ENCODE measurements around the gene PPP1R3C. TPM values are rescaled to one million over a fixed set of nuclear protein-coding genes. Genes with fewer than 3 reads are reported as not detected.

The PPP1R3C gene
- total and polyA plus RNA-seq, 4 donors = 25.5 to 76.1 (median 31.0) TPM

DNA sequence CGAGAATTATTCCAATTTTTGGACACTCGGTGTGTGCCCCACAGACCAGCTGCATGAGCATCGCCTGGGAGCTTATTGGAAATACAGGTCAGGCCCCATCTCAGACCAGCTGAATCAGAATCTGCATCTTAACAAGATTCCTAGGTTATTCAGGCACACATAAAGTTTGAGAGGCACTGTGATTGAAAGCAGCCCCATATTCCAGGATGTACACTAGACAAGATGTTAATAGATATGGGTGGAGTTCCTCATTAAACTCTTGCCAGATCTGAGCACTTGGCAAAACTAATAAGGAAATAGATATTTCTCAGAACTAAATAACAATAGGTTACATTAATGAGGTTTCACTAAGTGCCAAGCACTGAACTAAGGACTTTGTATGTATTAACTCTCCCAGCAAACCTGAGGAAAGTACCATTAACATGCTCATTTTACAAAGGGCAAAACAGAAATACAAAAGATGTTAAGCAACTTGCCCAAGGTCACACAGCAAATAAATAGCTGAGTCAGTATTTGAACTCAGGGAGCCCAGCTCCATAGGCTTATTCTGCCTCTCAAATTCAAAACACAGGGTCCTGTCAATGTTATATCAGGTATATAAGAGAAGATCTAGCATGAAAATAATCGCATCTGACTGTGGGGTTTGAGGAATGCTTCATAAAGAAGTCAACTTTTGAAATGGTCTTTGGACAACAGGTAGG lies 29.9 kb downstream of the PPP1R3C start:
- H3K27ac ChIP-seq (ENCODE audit: low read depth in 1 of 2, low read length in 2 of 2) = no peak overlapping the region
- no peaks in the 10 kb centered on the region for H3K27me3 ChIP-seq (ENCODE audit: control insufficient read depth in 4 of 4, insufficient read depth in 4 of 4, low read length in 3 of 4)
- H3K4me1 ChIP-seq (ENCODE audit: control insufficient read depth in 4 of 4, insufficient read depth in 4 of 4, low read length in 3 of 4) = peaks cover 0 to 14% (median under 1%) of the 10 kb centered on the region in 4 donors
- no peak overlapping the region for H3K4me3 ChIP-seq (ENCODE audit: low read depth in 1 of 3, low read length in 3 of 3)
- no peak for DNase-seq (ENCODE audit: low spot score)
- 81% methylated on average over 4 of the region's 4 CpGs for WGBS
- no peaks in the 10 kb centered on the region for H3K36me3 ChIP-seq (ENCODE audit: control insufficient read depth in 4 of 4, insufficient read depth in 3 of 4, low read depth in 1 of 4, low read length in 3 of 4)
- no peaks in the 10 kb centered on the region for H3K9me3 ChIP-seq (ENCODE audit: control insufficient read depth in 4 of 4, low read length in 3 of 4)
- no peak overlapping the region for H3K9ac ChIP-seq (ENCODE audit: low read depth in 1 of 2, low read length in 2 of 2)
- TF ChIP-seq RAD21 (IDR thresholded peaks at IDR 0.05) = no peak
- TF ChIP-seq YY1 (IDR thresholded peaks at IDR 0.05) = no peak
- no peak for TF ChIP-seq FOXA2 (IDR thresholded peaks at IDR 0.05)
- TF ChIP-seq, protein P1, sequence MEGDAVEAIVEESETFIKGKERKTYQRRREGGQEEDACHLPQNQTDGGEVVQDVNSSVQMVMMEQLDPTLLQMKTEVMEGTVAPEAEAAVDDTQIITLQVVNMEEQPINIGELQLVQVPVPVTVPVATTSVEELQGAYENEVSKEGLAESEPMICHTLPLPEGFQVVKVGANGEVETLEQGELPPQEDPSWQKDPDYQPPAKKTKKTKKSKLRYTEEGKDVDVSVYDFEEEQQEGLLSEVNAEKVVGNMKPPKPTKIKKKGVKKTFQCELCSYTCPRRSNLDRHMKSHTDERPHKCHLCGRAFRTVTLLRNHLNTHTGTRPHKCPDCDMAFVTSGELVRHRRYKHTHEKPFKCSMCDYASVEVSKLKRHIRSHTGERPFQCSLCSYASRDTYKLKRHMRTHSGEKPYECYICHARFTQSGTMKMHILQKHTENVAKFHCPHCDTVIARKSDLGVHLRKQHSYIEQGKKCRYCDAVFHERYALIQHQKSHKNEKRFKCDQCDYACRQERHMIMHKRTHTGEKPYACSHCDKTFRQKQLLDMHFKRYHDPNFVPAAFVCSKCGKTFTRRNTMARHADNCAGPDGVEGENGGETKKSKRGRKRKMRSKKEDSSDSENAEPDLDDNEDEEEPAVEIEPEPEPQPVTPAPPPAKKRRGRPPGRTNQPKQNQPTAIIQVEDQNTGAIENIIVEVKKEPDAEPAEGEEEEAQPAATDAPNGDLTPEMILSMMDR (IDR thresholded peaks at IDR 0.05; ENCODE audit: low read depth, low read length, missing input control) = no peak
- TF ChIP-seq, protein P2, sequence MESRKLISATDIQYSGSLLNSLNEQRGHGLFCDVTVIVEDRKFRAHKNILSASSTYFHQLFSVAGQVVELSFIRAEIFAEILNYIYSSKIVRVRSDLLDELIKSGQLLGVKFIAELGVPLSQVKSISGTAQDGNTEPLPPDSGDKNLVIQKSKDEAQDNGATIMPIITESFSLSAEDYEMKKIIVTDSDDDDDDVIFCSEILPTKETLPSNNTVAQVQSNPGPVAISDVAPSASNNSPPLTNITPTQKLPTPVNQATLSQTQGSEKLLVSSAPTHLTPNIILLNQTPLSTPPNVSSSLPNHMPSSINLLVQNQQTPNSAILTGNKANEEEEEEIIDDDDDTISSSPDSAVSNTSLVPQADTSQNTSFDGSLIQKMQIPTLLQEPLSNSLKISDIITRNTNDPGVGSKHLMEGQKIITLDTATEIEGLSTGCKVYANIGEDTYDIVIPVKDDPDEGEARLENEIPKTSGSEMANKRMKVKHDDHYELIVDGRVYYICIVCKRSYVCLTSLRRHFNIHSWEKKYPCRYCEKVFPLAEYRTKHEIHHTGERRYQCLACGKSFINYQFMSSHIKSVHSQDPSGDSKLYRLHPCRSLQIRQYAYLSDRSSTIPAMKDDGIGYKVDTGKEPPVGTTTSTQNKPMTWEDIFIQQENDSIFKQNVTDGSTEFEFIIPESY (IDR thresholded peaks at IDR 0.05) = no peak
- TF ChIP-seq, protein P3, sequence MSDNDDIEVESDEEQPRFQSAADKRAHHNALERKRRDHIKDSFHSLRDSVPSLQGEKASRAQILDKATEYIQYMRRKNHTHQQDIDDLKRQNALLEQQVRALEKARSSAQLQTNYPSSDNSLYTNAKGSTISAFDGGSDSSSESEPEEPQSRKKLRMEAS (IDR thresholded peaks at IDR 0.05) = no peak
- TF ChIP-seq, protein P4, sequence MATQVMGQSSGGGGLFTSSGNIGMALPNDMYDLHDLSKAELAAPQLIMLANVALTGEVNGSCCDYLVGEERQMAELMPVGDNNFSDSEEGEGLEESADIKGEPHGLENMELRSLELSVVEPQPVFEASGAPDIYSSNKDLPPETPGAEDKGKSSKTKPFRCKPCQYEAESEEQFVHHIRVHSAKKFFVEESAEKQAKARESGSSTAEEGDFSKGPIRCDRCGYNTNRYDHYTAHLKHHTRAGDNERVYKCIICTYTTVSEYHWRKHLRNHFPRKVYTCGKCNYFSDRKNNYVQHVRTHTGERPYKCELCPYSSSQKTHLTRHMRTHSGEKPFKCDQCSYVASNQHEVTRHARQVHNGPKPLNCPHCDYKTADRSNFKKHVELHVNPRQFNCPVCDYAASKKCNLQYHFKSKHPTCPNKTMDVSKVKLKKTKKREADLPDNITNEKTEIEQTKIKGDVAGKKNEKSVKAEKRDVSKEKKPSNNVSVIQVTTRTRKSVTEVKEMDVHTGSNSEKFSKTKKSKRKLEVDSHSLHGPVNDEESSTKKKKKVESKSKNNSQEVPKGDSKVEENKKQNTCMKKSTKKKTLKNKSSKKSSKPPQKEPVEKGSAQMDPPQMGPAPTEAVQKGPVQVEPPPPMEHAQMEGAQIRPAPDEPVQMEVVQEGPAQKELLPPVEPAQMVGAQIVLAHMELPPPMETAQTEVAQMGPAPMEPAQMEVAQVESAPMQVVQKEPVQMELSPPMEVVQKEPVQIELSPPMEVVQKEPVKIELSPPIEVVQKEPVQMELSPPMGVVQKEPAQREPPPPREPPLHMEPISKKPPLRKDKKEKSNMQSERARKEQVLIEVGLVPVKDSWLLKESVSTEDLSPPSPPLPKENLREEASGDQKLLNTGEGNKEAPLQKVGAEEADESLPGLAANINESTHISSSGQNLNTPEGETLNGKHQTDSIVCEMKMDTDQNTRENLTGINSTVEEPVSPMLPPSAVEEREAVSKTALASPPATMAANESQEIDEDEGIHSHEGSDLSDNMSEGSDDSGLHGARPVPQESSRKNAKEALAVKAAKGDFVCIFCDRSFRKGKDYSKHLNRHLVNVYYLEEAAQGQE (IDR thresholded peaks at IDR 0.05) = no peak
- no peak for TF ChIP-seq TAF1 (conservative IDR thresholded peaks at IDR 0.05)
- TF ChIP-seq NR2F2 (IDR thresholded peaks at IDR 0.05) = no peak
- no peak for TF ChIP-seq EGR1 (IDR thresholded peaks at IDR 0.05; ENCODE audit: low read depth in 2 of 2)
- TF ChIP-seq GABPA (IDR thresholded peaks at IDR 0.05 in 1 of 2, conservative IDR thresholded peaks at IDR 0.05 in 1 of 2) = no peak
- TF ChIP-seq HNF4G (IDR thresholded peaks at IDR 0.05) = no peak
- no peak for TF ChIP-seq RXRA (IDR thresholded peaks at IDR 0.05)
- no peak for TF ChIP-seq HNF4A (conservative IDR thresholded peaks at IDR 0.05)
- TF ChIP-seq, protein P5, sequence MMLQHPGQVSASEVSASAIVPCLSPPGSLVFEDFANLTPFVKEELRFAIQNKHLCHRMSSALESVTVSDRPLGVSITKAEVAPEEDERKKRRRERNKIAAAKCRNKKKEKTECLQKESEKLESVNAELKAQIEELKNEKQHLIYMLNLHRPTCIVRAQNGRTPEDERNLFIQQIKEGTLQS (IDR thresholded peaks at IDR 0.05) = no peak
- no peak for TF ChIP-seq JUND (IDR thresholded peaks at IDR 0.05)
